GM19467 (cell line): ENCODE measurements around the gene UBE2QL1.

ENCODE experiments used
- ATAC-seq: cut with Tn5 transposase; IDR thresholded peaks from one replicate; pipeline ENCODE4 v1.9.1; 2021; ENCODE audit warnings: mild to moderate bottlenecking, moderate library complexity; ENCODE audit not compliant: unreplicated experiment

UBE2QL1 gene

GRCh38 chr5:6424700-6425099 lies 24.0 kb upstream of the UBE2QL1 start:
- no peak for ATAC-seq

- ATAC-seq: no peak
These were observed 21.0 kb upstream of the UBE2QL1 start for GRCh38 chr5:6427694-6428093.

- no peak for ATAC-seq
These were observed 18.1 kb upstream of the UBE2QL1 start for GRCh38 chr5:6430418-6431028.

GRCh38 chr5:6431214-6432195 lies 17.2 kb upstream of the UBE2QL1 start:
- no peak for ATAC-seq

GRCh38 chr5:6432206-6432605 lies 16.5 kb upstream of the UBE2QL1 start:
- ATAC-seq: no peak

- no peak for ATAC-seq
These were observed 13.9 kb upstream of the UBE2QL1 start for GRCh38 chr5:6434731-6435130.

- no peak for ATAC-seq
These were observed 13.3 kb upstream of the UBE2QL1 start for GRCh38 chr5:6435356-6435755.

GRCh38 chr5:6436715-6437331 lies 11.8 kb upstream of the UBE2QL1 start:
- no peak for ATAC-seq

GRCh38 chr5:6439588-6440550 lies 8.8 kb upstream of the UBE2QL1 start:
- ATAC-seq: no peak

GRCh38 chr5:6442333-6442732 lies 6.3 kb upstream of the UBE2QL1 start:
- no peak for ATAC-seq

- no peak for ATAC-seq
These were observed 5.3 kb upstream of the UBE2QL1 start for GRCh38 chr5:6443326-6443725.

GRCh38 chr5:6446042-6446441 lies 2.6 kb upstream of the UBE2QL1 start:
- ATAC-seq: no peak

- no peak for ATAC-seq
These were observed 1.9 kb upstream of the UBE2QL1 start for GRCh38 chr5:6446626-6447309.

GRCh38 chr5:6447384-6448140 lies 1.1 kb upstream of the UBE2QL1 start:
- no peak for ATAC-seq

- no peak for ATAC-seq
These were observed 543 bp upstream of the UBE2QL1 start for GRCh38 chr5:6448141-6448491.

GRCh38 chr5:6449465-6450158 lies 953 bp downstream of the UBE2QL1 start:
- no peak for ATAC-seq

GRCh38 chr5:6450319-6450833 lies 1.7 kb downstream of the UBE2QL1 start:
- ATAC-seq: no peak

- no peak for ATAC-seq
These were observed 4.2 kb downstream of the UBE2QL1 start for GRCh38 chr5:6452622-6453504.
